Esophagus squamous epithelium (tissue), 5 donors: ENCODE measurements around the gene GNPDA2. TPM values are rescaled to one million over a fixed set of nuclear protein-coding genes. Genes with fewer than 3 reads are reported as not detected.

ENCODE experiments used
- DNase-seq: peaks from one replicate; lab custom pipeline; 2025; lab: John Stamatoyannopoulos, UW
- H3K27ac ChIP-seq, 4 donors: fragments of 200-600 bp; sonication (generic); one replicate each; pipeline ENCODE4 v1.5.1; 2016 to 2019; ENCODE audit warnings: mild to moderate bottlenecking in 1 of 4
- H3K27me3 ChIP-seq, 4 donors: fragments of 200-600 bp; sonication (generic); 1 replicate in 3 of 4; 2 replicates in 1 of 4; pipeline versions ENCODE4 v1.5.1 to v1.6.0; 2017 to 2021; ENCODE audit warnings: antibody characterized with exemption in 1 of 4
- H3K36me3 ChIP-seq, 3 donors: fragments of 200-600 bp; sonication (generic); one replicate each; pipeline ENCODE4 v1.5.1; 2016 to 2019
- H3K4me1 ChIP-seq, 3 donors: fragments of 200-600 bp; sonication (generic); one replicate each; pipeline ENCODE4 v1.5.1; 2017 to 2019
- H3K4me3 ChIP-seq, 4 donors: fragments of 200-600 bp; sonication (generic); 1 replicate in 3 of 4; 2 replicates in 1 of 4; pipeline ENCODE4 v1.5.1; 2016 to 2019; ENCODE audit warnings: mild to moderate bottlenecking in 2 of 4, moderate library complexity in 1 of 4
- H3K9me3 ChIP-seq, 3 donors: fragments of 200-600 bp; sonication (generic); one replicate each; pipeline ENCODE4 v1.5.1; 2016 to 2019
- POLR2A ChIP-seq, 4 donors: fragments of 450-650 bp; IDR thresholded peaks; one replicate each; pipeline ENCODE4 v1.6.1; 2017; ENCODE audit warnings: antibody characterized with exemption in 4 of 4, mild to moderate bottlenecking in 4 of 4, moderate library complexity in 3 of 4
- WGBS, 2 donors: methylation state at CpG; one replicate each; pipeline ENCODE4 v1.1.5; 2018; 5-methylcytosine and 5-hydroxymethylcytosine counted together
- intact Hi-C: fragments of 100-400 bp; cut with DNase I; formaldehyde crosslinking; loops from one replicate; pipeline ENCODE4 v1.15.0; 2022
- total RNA-seq, 4 donors: library from RNA; depleted of rRNA; stranded (reverse); fragments of >200 nt; gene quantifications; one replicate each; pipeline ENCODE4 v1.1.0, GENCODE V29; 2016
- TF ChIP-seq, protein P1 (sequence below), 6 experiments: fragments of 450-650 bp in 4 of 6; fragments of 200-600 bp in 2 of 6; sonication (generic) in 2 of 6; IDR thresholded peaks; one replicate each; pipeline ENCODE4 v1.5.1; 2016 to 2019; ENCODE audit warnings: antibody characterized with exemption in 6 of 6, mild to moderate bottlenecking in 4 of 6, moderate library complexity in 4 of 6
- donor health status: DM: yes; HTN: yes; CAD: no.

Gene GNPDA2
- total RNA-seq, 4 donors from 2014 or later, result 4.0 to 15.4 (median 10.4) TPM

DNA sequence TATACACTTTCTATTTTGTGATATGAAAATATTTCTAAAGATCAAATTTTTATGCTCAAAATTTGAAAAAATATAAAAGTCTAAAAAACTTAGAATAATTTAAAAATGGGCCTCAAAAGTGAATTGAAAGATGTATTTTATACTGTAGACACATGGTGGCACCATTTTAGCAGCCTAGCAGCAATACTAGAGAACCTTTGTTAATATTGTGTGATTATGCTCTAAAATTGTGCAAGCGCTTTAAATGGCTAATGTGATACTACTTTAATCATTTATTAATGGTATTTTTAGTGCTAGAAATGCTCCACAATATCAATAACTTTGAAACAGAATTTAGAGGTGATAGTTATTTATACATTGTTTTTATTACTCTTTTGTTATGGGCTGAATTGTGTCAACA is 51.9 kb downstream of the GNPDA2 start:
- no peaks in the 10 kb centered on the region for H3K9me3 ChIP-seq
- peaks cover 5 to 16% (median 7%) of the 10 kb centered on the region in 3 donors for H3K4me1 ChIP-seq
- no peak for DNase-seq
- H3K27me3 ChIP-seq, result no peaks in the 10 kb centered on the region
- TF ChIP-seq POLR2A (IDR thresholded peaks at IDR 0.05), result no peak
- TF ChIP-seq, protein P1, sequence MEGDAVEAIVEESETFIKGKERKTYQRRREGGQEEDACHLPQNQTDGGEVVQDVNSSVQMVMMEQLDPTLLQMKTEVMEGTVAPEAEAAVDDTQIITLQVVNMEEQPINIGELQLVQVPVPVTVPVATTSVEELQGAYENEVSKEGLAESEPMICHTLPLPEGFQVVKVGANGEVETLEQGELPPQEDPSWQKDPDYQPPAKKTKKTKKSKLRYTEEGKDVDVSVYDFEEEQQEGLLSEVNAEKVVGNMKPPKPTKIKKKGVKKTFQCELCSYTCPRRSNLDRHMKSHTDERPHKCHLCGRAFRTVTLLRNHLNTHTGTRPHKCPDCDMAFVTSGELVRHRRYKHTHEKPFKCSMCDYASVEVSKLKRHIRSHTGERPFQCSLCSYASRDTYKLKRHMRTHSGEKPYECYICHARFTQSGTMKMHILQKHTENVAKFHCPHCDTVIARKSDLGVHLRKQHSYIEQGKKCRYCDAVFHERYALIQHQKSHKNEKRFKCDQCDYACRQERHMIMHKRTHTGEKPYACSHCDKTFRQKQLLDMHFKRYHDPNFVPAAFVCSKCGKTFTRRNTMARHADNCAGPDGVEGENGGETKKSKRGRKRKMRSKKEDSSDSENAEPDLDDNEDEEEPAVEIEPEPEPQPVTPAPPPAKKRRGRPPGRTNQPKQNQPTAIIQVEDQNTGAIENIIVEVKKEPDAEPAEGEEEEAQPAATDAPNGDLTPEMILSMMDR (IDR thresholded peaks at IDR 0.05), result no peak
- H3K36me3 ChIP-seq, result no peaks in the 10 kb centered on the region
- H3K4me3 ChIP-seq, result no peak overlapping the region
- no peak overlapping the region for H3K27ac ChIP-seq
- intact Hi-C loops, result no loop called here
- 76 to 79% methylated on average over 1 of the region's 1 CpG for WGBS, 2 donors

DNA sequence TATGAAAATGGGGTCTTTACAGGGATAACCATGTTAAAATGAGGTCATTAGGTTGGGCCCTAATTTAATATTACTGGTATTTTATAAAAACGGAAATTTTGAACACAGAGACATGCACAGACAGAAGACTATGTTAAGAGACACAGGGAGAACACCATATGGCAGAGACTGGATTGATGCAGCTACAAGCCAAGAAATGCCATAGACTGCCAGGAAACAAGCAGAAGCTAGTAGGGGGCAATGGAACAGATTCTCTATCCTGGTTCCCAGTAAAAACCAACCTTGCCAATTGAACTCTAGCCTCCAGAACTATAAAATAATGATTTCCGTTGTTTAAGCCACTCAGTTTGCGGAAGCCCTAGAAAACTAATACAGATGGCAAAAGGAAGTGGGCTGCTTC is 54.7 kb downstream of the GNPDA2 start:
- H3K4me3 ChIP-seq, result no peak overlapping the region
- H3K27me3 ChIP-seq, result no peaks in the 10 kb centered on the region
- DNase-seq, result no peak
- TF ChIP-seq, protein P1 (IDR thresholded peaks at IDR 0.05), result no peak
- TF ChIP-seq POLR2A (IDR thresholded peaks at IDR 0.05), result no peak
- no peaks in the 10 kb centered on the region for H3K36me3 ChIP-seq
- WGBS, 2 donors, result 77 to 87% methylated on average over 3 of the region's 3 CpGs
- no peaks in the 10 kb centered on the region for H3K4me1 ChIP-seq
- H3K27ac ChIP-seq, result no peak overlapping the region
- H3K9me3 ChIP-seq, result no peaks in the 10 kb centered on the region
- intact Hi-C loops, result no loop called here

DNA sequence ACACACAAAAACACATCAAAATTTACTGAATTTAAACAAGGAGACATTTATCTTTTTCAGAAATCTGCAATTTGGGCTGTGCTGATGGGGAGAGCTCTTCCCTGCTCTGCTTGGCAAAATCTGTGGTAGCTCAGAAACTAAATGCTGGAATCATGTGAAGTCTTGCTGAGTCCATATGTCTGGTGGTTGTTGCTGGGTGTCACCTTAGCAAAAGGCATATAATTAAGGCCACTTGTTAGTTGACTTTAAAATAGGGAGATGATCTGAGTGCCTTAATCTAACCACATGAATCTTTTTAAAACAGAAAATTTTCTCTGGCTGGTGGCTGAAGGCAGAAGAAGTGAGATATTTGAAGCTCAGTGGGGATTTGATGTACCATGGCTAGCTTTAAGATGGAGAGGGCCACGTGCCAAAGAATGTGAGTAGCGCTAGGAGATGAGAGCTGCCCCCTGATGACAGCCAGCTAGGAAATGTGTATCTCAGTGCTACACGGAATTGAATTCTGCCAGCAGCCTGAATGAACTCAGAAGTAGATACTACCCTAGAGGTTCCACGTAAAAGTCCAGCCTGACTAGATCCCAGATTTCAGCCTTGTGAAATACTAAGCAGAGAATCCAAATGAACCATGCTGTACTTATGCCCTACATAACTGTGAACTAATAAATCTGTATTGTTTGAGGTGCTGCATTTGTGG is 55.7 kb downstream of the GNPDA2 start:
- Histone ChIP-seq H3K27ac (no peak overlapping the region), H3K27me3 (no peaks in the 10 kb centered on the region), H3K36me3 (no peaks in the 10 kb centered on the region), H3K9me3 (no peaks in the 10 kb centered on the region), H3K4me3 (no peak overlapping the region), H3K4me1 (no peaks in the 10 kb centered on the region)
- TF ChIP-seq, protein P1 (IDR thresholded peaks at IDR 0.05), result no peak
- no peak for TF ChIP-seq POLR2A (IDR thresholded peaks at IDR 0.05)
- DNase-seq, result no peak
- intact Hi-C loops, result no loop called here
- 58 to 75% methylated on average over 4 of the region's 4 CpGs for WGBS, 2 donors

DNA sequence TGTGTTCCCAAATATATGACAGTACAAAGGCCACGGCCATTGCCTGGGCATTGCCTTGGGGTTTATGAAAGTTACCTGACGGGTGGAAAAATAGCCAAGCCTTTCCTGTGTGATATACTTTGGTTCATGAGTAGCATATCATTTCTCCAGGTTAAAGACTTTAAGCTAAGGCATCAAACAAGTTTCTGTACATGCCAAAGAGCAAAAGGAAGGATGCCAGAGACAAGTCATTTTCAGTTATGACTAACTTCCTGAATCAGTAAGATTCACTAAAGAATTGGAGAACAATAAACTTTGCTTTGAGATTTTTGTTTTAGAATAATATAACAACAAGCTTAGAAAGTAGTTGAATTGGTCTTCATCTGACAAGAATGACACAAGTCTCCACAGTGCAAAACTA is 57.8 kb downstream of the GNPDA2 start:
- Histone ChIP-seq H3K4me3 (no peak overlapping the region), H3K36me3 (no peaks in the 10 kb centered on the region), H3K4me1 (no peaks in the 10 kb centered on the region), H3K27me3 (no peaks in the 10 kb centered on the region), H3K9me3 (no peaks in the 10 kb centered on the region), H3K27ac (no peak overlapping the region)
- TF ChIP-seq, protein P1 (IDR thresholded peaks at IDR 0.05), result no peak
- no peak for TF ChIP-seq POLR2A (IDR thresholded peaks at IDR 0.05)
- DNase-seq, result no peak
- intact Hi-C loops, result no loop called here
- WGBS, 2 donors, result 26 to 31% methylated on average over 2 of the region's 2 CpGs

DNA sequence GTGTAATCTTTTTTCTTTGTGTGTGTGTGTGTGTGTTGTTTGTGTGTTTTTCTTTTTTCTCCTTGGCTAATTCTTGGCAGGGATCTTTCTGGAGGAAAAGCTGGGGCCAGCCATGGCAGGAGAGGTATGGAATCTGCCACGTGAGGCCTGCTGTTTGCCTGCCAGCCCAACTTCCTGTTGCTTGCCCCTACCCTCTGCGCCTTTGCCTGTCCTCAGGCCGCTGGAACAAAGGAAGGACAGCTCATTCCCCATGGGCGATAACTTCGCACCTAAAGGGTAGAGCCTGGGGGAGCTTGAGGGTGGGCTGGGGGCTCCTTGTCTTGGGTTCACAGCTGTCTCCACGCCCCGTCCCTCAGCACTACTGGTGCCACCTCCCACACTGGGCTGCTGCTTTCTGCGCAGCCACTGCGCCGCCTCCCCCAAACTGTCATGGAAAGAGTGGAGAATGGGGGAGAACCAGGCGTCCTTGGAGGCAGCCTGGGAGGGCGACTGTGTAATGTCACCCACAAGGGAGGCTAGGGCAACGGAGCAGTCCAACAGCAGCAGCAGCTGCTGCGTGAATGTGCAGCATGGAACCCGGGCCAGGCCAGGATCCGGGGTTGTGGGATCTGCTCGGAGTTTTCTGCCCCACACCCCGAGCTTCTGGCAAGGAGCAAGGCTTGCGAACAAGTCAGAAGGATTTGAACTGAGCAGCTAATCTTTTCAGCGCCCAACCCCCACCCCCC is 62.7 kb downstream of the GNPDA2 start:
- 70 to 80% methylated on average over 2 to 3 of the region's 20 CpGs for WGBS, 2 donors
- no peaks in the 10 kb centered on the region for H3K27me3 ChIP-seq
- intact Hi-C loops, result no loop called here
- no peaks in the 10 kb centered on the region for H3K36me3 ChIP-seq
- TF ChIP-seq, protein P1 (IDR thresholded peaks at IDR 0.05), result no peak
- no peak for TF ChIP-seq POLR2A (IDR thresholded peaks at IDR 0.05)
- H3K27ac ChIP-seq, result no peak overlapping the region
- DNase-seq, result no peak
- H3K4me3 ChIP-seq, result no peak overlapping the region
- no peaks in the 10 kb centered on the region for H3K4me1 ChIP-seq
- no peaks in the 10 kb centered on the region for H3K9me3 ChIP-seq
